ENCODE data around the gene MAB21L4. TPM values are rescaled to one million over a fixed set of nuclear protein-coding genes. Genes with fewer than 3 reads are reported as not detected.

MAB21L4 gene
- total RNA-seq, 4 donors from 2014 or later, result 4.9 to 11.6 (median 9.8) TPM; not detected in 1

- H3K9me3 ChIP-seq, result no peaks in the 10 kb centered on the region
- H3K27ac ChIP-seq, result no peak overlapping the region
- no peak for TF ChIP-seq CTCF (IDR thresholded peaks at IDR 0.05)
- TF ChIP-seq EP300 (IDR thresholded peaks at IDR 0.05; ENCODE audit: low read depth), result no peak
- TF ChIP-seq POLR2AphosphoS5 (IDR thresholded peaks at IDR 0.05), result no peak
- TF ChIP-seq POLR2A (IDR thresholded peaks at IDR 0.05), result no peak
- no peak overlapping the region for H3K4me3 ChIP-seq
- WGBS, 2 donors (ENCODE audit: low coverage in 1 of 2), result 59% methylated on average over 3 of the region's 7 CpGs; no CpG with 5 or more reads in 1 of the 2 donors
- intact Hi-C loops (cut with DNase I; ENCODE audit: low total_unique reads), result no loop called here
- no peaks in the 10 kb centered on the region for H3K36me3 ChIP-seq
- H3K4me1 ChIP-seq, result peaks cover 0 to 6% (median 0%) of the 10 kb centered on the region in 4 donors
- peaks cover 50% of the 10 kb centered on the region for H3K27me3 ChIP-seq
- DNase-seq, result no peak
- in situ Hi-C loops (cut with MboI; ENCODE audit: low pct_ligation_motif_present in 1 of 4, low pct_unique_long_range_greater_than_20kb in 1 of 4, low sequenced_read_pairs in 3 of 4), result no loop called here
Measured at GRCh38 chr2:240902615-240903041, 6.7 kb upstream of the MAB21L4 start.

GRCh38 chr2:240901986-240902614 lies 6.1 kb upstream of the MAB21L4 start:
- H3K27ac ChIP-seq, result no peak overlapping the region
- intact Hi-C loops (cut with DNase I; ENCODE audit: low total_unique reads) (no loop called here), in situ Hi-C loops (cut with MboI; ENCODE audit: low pct_ligation_motif_present in 1 of 4, low pct_unique_long_range_greater_than_20kb in 1 of 4, low sequenced_read_pairs in 3 of 4) (no loop called here)
- H3K9me3 ChIP-seq, result no peaks in the 10 kb centered on the region
- TF ChIP-seq EP300 (IDR thresholded peaks at IDR 0.05; ENCODE audit: low read depth) (no peak), POLR2A (IDR thresholded peaks at IDR 0.05) (no peak), POLR2AphosphoS5 (IDR thresholded peaks at IDR 0.05) (no peak), CTCF (IDR thresholded peaks at IDR 0.05) (no peak)
- DNase-seq, result no peak
- WGBS, 2 donors (ENCODE audit: low coverage in 1 of 2), result 65% methylated on average over 13 of the region's 14 CpGs; no CpG with 5 or more reads in 1 of the 2 donors
- peaks cover 0 to 9% (median 0%) of the 10 kb centered on the region in 4 donors for H3K4me1 ChIP-seq
- peaks cover 48% of the 10 kb centered on the region for H3K27me3 ChIP-seq
- H3K4me3 ChIP-seq, result no peak overlapping the region
- H3K36me3 ChIP-seq, result no peaks in the 10 kb centered on the region

DNA sequence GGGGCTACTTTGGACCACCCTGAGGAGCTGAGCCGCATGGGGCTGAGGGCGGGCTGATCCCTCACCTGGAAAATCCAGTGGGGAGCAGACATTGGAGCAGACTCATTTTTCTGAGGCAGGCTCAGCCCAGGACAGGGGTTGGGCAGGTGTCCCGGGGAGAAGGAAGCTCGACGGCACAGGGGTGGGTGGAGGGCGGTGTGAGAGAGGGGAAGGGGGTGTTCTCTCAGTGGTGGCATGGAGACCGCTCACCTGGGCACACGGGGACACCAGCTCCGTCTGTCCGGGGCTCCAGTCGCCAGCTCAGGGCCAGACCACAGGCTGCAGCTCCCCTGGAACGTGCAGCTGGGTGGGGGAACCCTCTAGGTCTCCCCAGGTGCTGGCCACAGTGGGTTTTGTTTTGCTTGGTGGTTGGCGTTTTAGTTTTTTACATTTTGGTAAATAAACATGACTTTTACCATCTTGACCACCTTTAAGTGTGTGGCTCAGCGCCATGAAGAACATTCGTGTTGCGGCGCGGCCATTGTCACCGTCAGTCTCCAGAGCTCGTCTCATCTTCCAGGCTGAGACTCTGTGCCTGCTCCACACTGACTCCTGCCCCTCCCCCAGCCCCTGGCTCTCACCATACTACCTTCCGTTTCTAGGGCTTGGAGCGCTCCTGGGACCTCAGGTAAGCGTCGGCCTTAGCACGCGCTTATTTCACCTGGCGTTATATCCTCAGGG lies 4.3 kb upstream of the MAB21L4 start:
- WGBS, 2 donors (ENCODE audit: low coverage in 1 of 2), result 81 to 89% methylated on average over 7 to 27 of the region's 27 CpGs
- TF ChIP-seq CTCF (IDR thresholded peaks at IDR 0.05) (no peak), POLR2A (IDR thresholded peaks at IDR 0.05) (no peak), POLR2AphosphoS5 (IDR thresholded peaks at IDR 0.05) (no peak), EP300 (IDR thresholded peaks at IDR 0.05; ENCODE audit: low read depth) (no peak)
- no peak overlapping the region for H3K27ac ChIP-seq
- H3K27me3 ChIP-seq, result peaks cover 30% of the 10 kb centered on the region
- H3K4me3 ChIP-seq, result no peak overlapping the region
- DNase-seq, result no peak
- H3K9me3 ChIP-seq, result no peaks in the 10 kb centered on the region
- intact Hi-C loops (cut with DNase I; ENCODE audit: low total_unique reads) (no loop called here), in situ Hi-C loops (cut with MboI; ENCODE audit: low pct_ligation_motif_present in 1 of 4, low pct_unique_long_range_greater_than_20kb in 1 of 4, low sequenced_read_pairs in 3 of 4) (no loop called here)
- H3K36me3 ChIP-seq, result no peaks in the 10 kb centered on the region
- H3K4me1 ChIP-seq, result peaks cover 0 to 20% (median 0%) of the 10 kb centered on the region in 4 donors

- WGBS, 2 donors (ENCODE audit: low coverage in 1 of 2), result 83 to 90% methylated on average over 2 to 19 of the region's 19 CpGs
- no peak for DNase-seq
- in situ Hi-C loops (cut with MboI; ENCODE audit: low pct_ligation_motif_present in 1 of 4, low pct_unique_long_range_greater_than_20kb in 1 of 4, low sequenced_read_pairs in 3 of 4), result no loop called here
- Histone ChIP-seq H3K27ac (no peak overlapping the region), H3K36me3 (no peaks in the 10 kb centered on the region), H3K4me3 (no peak overlapping the region), H3K9me3 (no peaks in the 10 kb centered on the region), H3K27me3 (peaks cover 22% of the 10 kb centered on the region), H3K4me1 (peaks cover 0 to 20% (median 0%) of the 10 kb centered on the region in 4 donors)
- intact Hi-C loops (cut with DNase I; ENCODE audit: low total_unique reads), result no loop called here
- TF ChIP-seq EP300 (IDR thresholded peaks at IDR 0.05; ENCODE audit: low read depth) (no peak), POLR2AphosphoS5 (IDR thresholded peaks at IDR 0.05) (no peak), CTCF (IDR thresholded peaks at IDR 0.05) (no peak), POLR2A (IDR thresholded peaks at IDR 0.05) (no peak)
Measured at GRCh38 chr2:240899468-240899865, 3.5 kb upstream of the MAB21L4 start.

All from transverse colon (tissue), 4 donors.